ENCODE results near the gene CCDC27. TPM values are rescaled to one million over a fixed set of nuclear protein-coding genes. Genes with fewer than 3 reads are reported as not detected.

The CCDC27 gene
- total and polyA plus RNA-seq, 4 donors = not detected

- no peak for DNase-seq (ENCODE audit: low spot score)
- Histone ChIP-seq H3K9me3 (ENCODE audit: control insufficient read depth in 4 of 4, low read length in 3 of 4) (no peaks in the 10 kb centered on the region), H3K27ac (ENCODE audit: low read depth in 1 of 2, low read length in 2 of 2) (no peak overlapping the region), H3K9ac (ENCODE audit: low read depth in 1 of 2, low read length in 2 of 2) (no peak overlapping the region), H3K27me3 (ENCODE audit: control insufficient read depth in 4 of 4, insufficient read depth in 4 of 4, low read length in 3 of 4) (peaks cover 0 to 2% (median 0%) of the 10 kb centered on the region in 4 donors), H3K4me1 (ENCODE audit: control insufficient read depth in 4 of 4, insufficient read depth in 4 of 4, low read length in 3 of 4) (no peaks in the 10 kb centered on the region), H3K4me3 (ENCODE audit: low read depth in 1 of 3, low read length in 3 of 3) (no peak overlapping the region), H3K36me3 (ENCODE audit: control insufficient read depth in 4 of 4, insufficient read depth in 3 of 4, low read depth in 1 of 4, low read length in 3 of 4) (no peaks in the 10 kb centered on the region)
- WGBS = 67% methylated on average over 6 of the region's 6 CpGs
- TF ChIP-seq TAF1 (conservative IDR thresholded peaks at IDR 0.05) (no peak), YY1 (IDR thresholded peaks at IDR 0.05) (no peak), MAX (IDR thresholded peaks at IDR 0.05) (no peak), FOXA2 (IDR thresholded peaks at IDR 0.05) (no peak), ZBTB33 (IDR thresholded peaks at IDR 0.05) (no peak), FOXA1 (IDR thresholded peaks at IDR 0.05) (no peak), NR2F2 (IDR thresholded peaks at IDR 0.05) (no peak), ATF3 (IDR thresholded peaks at IDR 0.05) (no peak), CTCF (IDR thresholded peaks at IDR 0.05; ENCODE audit: low read depth, low read length, missing input control) (no peak), HNF4A (conservative IDR thresholded peaks at IDR 0.05) (no peak), REST (IDR thresholded peaks at IDR 0.05) (no peak), HNF4G (IDR thresholded peaks at IDR 0.05) (no peak), RXRA (IDR thresholded peaks at IDR 0.05) (no peak)
Observed at GRCh38 chr1:3759796-3760195, 7.5 kb downstream of the CCDC27 start.

- no peak overlapping the region for H3K4me3 ChIP-seq (ENCODE audit: low read depth in 1 of 3, low read length in 3 of 3)
- no peak for DNase-seq (ENCODE audit: low spot score)
- no peak overlapping the region for H3K9ac ChIP-seq (ENCODE audit: low read depth in 1 of 2, low read length in 2 of 2)
- H3K9me3 ChIP-seq (ENCODE audit: control insufficient read depth in 4 of 4, low read length in 3 of 4) = no peaks in the 10 kb centered on the region
- 86% methylated on average over 17 of the region's 17 CpGs for WGBS
- H3K27me3 ChIP-seq (ENCODE audit: control insufficient read depth in 4 of 4, insufficient read depth in 4 of 4, low read length in 3 of 4) = no peaks in the 10 kb centered on the region
- no peak overlapping the region for H3K27ac ChIP-seq (ENCODE audit: low read depth in 1 of 2, low read length in 2 of 2)
- no peaks in the 10 kb centered on the region for H3K4me1 ChIP-seq (ENCODE audit: control insufficient read depth in 4 of 4, insufficient read depth in 4 of 4, low read length in 3 of 4)
- H3K36me3 ChIP-seq (ENCODE audit: control insufficient read depth in 4 of 4, insufficient read depth in 3 of 4, low read depth in 1 of 4, low read length in 3 of 4) = no peaks in the 10 kb centered on the region
- TF ChIP-seq SP1 (IDR thresholded peaks at IDR 0.05) (no peak), REST (IDR thresholded peaks at IDR 0.05) (no peak), TAF1 (conservative IDR thresholded peaks at IDR 0.05) (no peak), ATF3 (IDR thresholded peaks at IDR 0.05) (no peak), FOXA1 (IDR thresholded peaks at IDR 0.05) (no peak), EGR1 (IDR thresholded peaks at IDR 0.05; ENCODE audit: low read depth in 2 of 2) (no peak), JUND (IDR thresholded peaks at IDR 0.05) (no peak), GABPA (IDR thresholded peaks at IDR 0.05 in 1 of 2, conservative IDR thresholded peaks at IDR 0.05 in 1 of 2) (no peak), FOXA2 (IDR thresholded peaks at IDR 0.05) (no peak), NR2F2 (IDR thresholded peaks at IDR 0.05) (no peak)
Observed at GRCh38 chr1:3761296-3762010, 9.2 kb downstream of the CCDC27 start.

Measured in liver (tissue), 9 donors.